HEK293 (cell line): ENCODE measurements around the gene KIF19.

Source experiments
- KLF9 ChIP-seq: fragments of 450-650 bp; formaldehyde crosslinking; IDR thresholded peaks from 2 replicates; pipeline ENCODE4 v1.5.1; 2016; ENCODE audit warnings: missing biosample characterization, missing genetic modification characterization, low read depth
- ZNF302 ChIP-seq: fragments of 450-650 bp; formaldehyde crosslinking; IDR thresholded peaks from 2 replicates; pipeline ENCODE4 v1.5.1; 2016; ENCODE audit warnings: missing biosample characterization, missing genetic modification characterization, low read depth
- TF ChIP-seq, protein P1 (sequence below): fragments of 450-650 bp; formaldehyde crosslinking; IDR thresholded peaks from 2 replicates; pipeline ENCODE4 v1.5.1; 2016; ENCODE audit warnings: missing biosample characterization, missing genetic modification characterization

DNA sequence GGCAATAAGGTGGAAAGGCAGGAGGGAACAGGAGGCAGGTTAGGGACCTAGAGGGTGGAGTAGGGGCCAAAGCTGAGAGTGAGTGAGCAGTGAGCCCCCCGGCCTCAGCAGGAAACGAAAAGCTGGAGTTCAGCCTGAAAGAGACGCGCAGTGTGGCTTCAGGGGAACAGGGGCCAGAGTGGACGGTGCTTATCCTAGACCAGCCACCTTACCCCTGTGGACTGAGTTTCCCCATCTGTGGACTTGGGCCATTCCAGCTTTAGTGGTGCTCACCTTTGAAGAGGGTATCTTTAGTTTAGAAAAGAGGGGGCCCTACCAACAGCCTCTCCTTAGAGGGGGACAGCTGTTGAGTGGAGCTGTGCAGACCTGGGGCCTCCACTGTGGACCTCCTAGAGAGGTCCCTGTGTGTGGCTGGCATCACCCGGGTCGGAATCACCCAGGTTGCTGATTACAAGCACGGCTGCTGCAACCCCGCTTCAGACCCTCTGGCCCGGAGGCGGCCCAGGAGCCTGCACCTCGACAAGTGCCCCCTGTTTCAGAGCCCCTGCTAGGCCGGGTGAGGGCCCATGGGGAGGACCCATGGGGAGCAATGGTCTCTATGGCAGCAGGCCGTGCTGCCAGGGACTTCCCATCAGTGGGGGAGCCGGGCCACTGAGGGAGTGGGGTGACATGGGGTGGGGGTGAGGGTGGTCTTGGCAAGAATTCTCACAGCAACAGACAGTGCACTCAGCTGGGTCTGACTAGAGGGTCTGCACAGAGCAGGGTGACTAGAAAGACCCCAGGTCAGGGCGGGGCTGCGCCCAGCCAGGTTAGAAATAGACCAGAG is 43.9 kb downstream of the KIF19 start:
- TF ChIP-seq, protein P1, sequence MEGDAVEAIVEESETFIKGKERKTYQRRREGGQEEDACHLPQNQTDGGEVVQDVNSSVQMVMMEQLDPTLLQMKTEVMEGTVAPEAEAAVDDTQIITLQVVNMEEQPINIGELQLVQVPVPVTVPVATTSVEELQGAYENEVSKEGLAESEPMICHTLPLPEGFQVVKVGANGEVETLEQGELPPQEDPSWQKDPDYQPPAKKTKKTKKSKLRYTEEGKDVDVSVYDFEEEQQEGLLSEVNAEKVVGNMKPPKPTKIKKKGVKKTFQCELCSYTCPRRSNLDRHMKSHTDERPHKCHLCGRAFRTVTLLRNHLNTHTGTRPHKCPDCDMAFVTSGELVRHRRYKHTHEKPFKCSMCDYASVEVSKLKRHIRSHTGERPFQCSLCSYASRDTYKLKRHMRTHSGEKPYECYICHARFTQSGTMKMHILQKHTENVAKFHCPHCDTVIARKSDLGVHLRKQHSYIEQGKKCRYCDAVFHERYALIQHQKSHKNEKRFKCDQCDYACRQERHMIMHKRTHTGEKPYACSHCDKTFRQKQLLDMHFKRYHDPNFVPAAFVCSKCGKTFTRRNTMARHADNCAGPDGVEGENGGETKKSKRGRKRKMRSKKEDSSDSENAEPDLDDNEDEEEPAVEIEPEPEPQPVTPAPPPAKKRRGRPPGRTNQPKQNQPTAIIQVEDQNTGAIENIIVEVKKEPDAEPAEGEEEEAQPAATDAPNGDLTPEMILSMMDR (tag by site-specific recombination): no peak
- TF ChIP-seq ZNF302 (tag by site-specific recombination) (no peak), KLF9 (tag by site-specific recombination) (no peak)
